A549 (cell line): ENCODE measurements around the gene COMMD3.
A peak's percentile ranks its signal among the peaks of the same experiment; 100 is the strongest.

ENCODE experiments used
- CHD2 ChIP-seq: fragments of 150-350 bp; IDR thresholded peaks from 2 replicates; pipeline ENCODE4 v1.6.1; 2014; ENCODE audit warnings: low read length; ENCODE audit not compliant: partially characterized antibody
- EP300 ChIP-seq, 2 experiments: fragments of >200 bp; sonication (Bioruptor Twin); formaldehyde crosslinking; IDR thresholded peaks; 2 replicates in 1 of 2; 3 replicates in 1 of 2; pipeline ENCODE4 v1.6.1; 2016 to 2017
- ESRRA ChIP-seq: fragments of 150-350 bp; IDR thresholded peaks from 2 replicates; pipeline ENCODE4 v1.6.1; 2014; ENCODE audit warnings: mild to moderate bottlenecking, low read length, borderline replicate concordance
- KDM5A ChIP-seq: fragments of 200-600 bp; sonication (generic); IDR thresholded peaks from 2 replicates; pipeline ENCODE4 v1.6.1; 2016; ENCODE audit warnings: antibody characterized with exemption, mild to moderate bottlenecking
- POLR2A ChIP-seq: IDR thresholded peaks from 2 replicates; pipeline ENCODE4 v1.6.1; 2012; ENCODE audit warnings: mild to moderate bottlenecking, low read length
- RAD21 ChIP-seq, 2 experiments: fragments of >200 bp in 1 of 2; sonication (Bioruptor Twin) in 1 of 2; formaldehyde crosslinking in 1 of 2; IDR thresholded peaks in 1 of 2; conservative IDR thresholded peaks in 1 of 2; 2 replicates in 1 of 2; 3 replicates in 1 of 2; pipeline ENCODE4 v1.6.1; 2012 to 2018; ENCODE audit warnings: inconsistent platforms in 1 of 2
- RCOR1 ChIP-seq: fragments of 150-350 bp; IDR thresholded peaks from 2 replicates; pipeline ENCODE4 v1.6.1; 2014; ENCODE audit warnings: antibody characterized with exemption, low read length, low read depth
- TF ChIP-seq, protein P1 (sequence below): fragments of 200-600 bp; sonication (generic); IDR thresholded peaks from 2 replicates; pipeline ENCODE4 v1.6.1; 2016; ENCODE audit warnings: antibody characterized with exemption, mild to moderate bottlenecking, moderate library complexity
- TF ChIP-seq, protein P2 (sequence below): IDR thresholded peaks from 2 replicates; pipeline ENCODE4 v1.6.1; 2012
- TF ChIP-seq, protein P3 (sequence below): fragments of >200 bp; sonication (Bioruptor Twin); formaldehyde crosslinking; IDR thresholded peaks from 3 replicates; pipeline ENCODE4 v1.5.1; 2016

DNA sequence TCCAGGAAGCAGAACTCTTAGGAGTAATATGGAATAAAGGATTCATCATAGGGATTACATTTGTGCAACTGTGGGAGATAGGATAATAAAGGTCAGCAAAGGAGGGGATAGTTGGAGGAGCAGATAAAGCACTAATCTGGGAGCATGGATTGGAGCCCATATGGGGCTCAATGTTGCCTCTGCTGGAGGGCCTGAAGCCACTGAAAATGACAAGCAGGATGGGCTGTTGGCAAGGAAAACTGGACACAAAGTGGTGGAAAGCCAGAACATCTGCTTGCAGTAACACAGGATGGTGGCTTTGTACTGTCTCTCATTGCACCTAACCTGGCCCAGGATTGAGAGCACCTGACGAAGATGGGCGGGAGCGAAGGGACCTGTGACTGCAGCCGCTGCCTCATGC, 15.0 kb upstream of the COMMD3 start:
- TF ChIP-seq, protein P1, sequence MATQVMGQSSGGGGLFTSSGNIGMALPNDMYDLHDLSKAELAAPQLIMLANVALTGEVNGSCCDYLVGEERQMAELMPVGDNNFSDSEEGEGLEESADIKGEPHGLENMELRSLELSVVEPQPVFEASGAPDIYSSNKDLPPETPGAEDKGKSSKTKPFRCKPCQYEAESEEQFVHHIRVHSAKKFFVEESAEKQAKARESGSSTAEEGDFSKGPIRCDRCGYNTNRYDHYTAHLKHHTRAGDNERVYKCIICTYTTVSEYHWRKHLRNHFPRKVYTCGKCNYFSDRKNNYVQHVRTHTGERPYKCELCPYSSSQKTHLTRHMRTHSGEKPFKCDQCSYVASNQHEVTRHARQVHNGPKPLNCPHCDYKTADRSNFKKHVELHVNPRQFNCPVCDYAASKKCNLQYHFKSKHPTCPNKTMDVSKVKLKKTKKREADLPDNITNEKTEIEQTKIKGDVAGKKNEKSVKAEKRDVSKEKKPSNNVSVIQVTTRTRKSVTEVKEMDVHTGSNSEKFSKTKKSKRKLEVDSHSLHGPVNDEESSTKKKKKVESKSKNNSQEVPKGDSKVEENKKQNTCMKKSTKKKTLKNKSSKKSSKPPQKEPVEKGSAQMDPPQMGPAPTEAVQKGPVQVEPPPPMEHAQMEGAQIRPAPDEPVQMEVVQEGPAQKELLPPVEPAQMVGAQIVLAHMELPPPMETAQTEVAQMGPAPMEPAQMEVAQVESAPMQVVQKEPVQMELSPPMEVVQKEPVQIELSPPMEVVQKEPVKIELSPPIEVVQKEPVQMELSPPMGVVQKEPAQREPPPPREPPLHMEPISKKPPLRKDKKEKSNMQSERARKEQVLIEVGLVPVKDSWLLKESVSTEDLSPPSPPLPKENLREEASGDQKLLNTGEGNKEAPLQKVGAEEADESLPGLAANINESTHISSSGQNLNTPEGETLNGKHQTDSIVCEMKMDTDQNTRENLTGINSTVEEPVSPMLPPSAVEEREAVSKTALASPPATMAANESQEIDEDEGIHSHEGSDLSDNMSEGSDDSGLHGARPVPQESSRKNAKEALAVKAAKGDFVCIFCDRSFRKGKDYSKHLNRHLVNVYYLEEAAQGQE, result no peak
- 0 out of 5 replicates have a peak, but pooled peaks of 1 of the 2 experiments have one; percentile 11 for TF ChIP-seq RAD21 (conservative IDR thresholded peaks at IDR 0.05 in 1 of 2, IDR thresholded peaks at IDR 0.05 in 1 of 2)
- no peak for TF ChIP-seq POLR2A
- TF ChIP-seq, protein P2, sequence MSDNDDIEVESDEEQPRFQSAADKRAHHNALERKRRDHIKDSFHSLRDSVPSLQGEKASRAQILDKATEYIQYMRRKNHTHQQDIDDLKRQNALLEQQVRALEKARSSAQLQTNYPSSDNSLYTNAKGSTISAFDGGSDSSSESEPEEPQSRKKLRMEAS, result no peak
- TF ChIP-seq KDM5A, result no peak
- TF ChIP-seq, protein P3, sequence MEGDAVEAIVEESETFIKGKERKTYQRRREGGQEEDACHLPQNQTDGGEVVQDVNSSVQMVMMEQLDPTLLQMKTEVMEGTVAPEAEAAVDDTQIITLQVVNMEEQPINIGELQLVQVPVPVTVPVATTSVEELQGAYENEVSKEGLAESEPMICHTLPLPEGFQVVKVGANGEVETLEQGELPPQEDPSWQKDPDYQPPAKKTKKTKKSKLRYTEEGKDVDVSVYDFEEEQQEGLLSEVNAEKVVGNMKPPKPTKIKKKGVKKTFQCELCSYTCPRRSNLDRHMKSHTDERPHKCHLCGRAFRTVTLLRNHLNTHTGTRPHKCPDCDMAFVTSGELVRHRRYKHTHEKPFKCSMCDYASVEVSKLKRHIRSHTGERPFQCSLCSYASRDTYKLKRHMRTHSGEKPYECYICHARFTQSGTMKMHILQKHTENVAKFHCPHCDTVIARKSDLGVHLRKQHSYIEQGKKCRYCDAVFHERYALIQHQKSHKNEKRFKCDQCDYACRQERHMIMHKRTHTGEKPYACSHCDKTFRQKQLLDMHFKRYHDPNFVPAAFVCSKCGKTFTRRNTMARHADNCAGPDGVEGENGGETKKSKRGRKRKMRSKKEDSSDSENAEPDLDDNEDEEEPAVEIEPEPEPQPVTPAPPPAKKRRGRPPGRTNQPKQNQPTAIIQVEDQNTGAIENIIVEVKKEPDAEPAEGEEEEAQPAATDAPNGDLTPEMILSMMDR, result no peak; the same call in 2 of the 3 replicates
- no peak for TF ChIP-seq ESRRA
- no peak for TF ChIP-seq RCOR1
- TF ChIP-seq EP300 (IDR thresholded peaks at IDR 0.05), result no peak
- no peak for TF ChIP-seq CHD2
